Endodermal cell (in vitro differentiated cells): ENCODE measurements around the gene SRRM1. TPM values are rescaled to one million over a fixed set of nuclear protein-coding genes. Genes with fewer than 3 reads are reported as not detected.

Source experiments
- DNase-seq: peaks from one replicate; pipeline ENCODE4 v3.0.0-alpha.2; 2017
- H3K27ac ChIP-seq: 2 replicates; pipeline ENCODE4 v1.5.1; 2013; ENCODE audit warnings: mild to moderate bottlenecking, low read depth, low read length, moderate library complexity
- H3K27me3 ChIP-seq: 2 replicates; pipeline ENCODE4 v1.6.1; 2013; ENCODE audit warnings: mild to moderate bottlenecking, low read length, moderate library complexity; ENCODE audit not compliant: insufficient read depth, control insufficient read depth, poor library complexity, severe bottlenecking
- H3K36me3 ChIP-seq: 2 replicates; pipeline ENCODE4 v1.7.0; 2013; ENCODE audit warnings: mild to moderate bottlenecking, low read length, moderate library complexity; ENCODE audit not compliant: control insufficient read depth, insufficient read depth
- H3K4me1 ChIP-seq: one replicate; pipeline ENCODE4 v1.7.0; 2013; ENCODE audit warnings: low read length; ENCODE audit not compliant: control insufficient read depth, insufficient read depth
- H3K4me3 ChIP-seq: 2 replicates; pipeline ENCODE4 v1.5.1; 2013; ENCODE audit warnings: mild to moderate bottlenecking, low read length, moderate library complexity
- H3K9ac ChIP-seq: 2 replicates; pipeline ENCODE4 v1.6.1; 2013; ENCODE audit warnings: mild to moderate bottlenecking, low read length, moderate library complexity; ENCODE audit not compliant: poor library complexity, severe bottlenecking; ENCODE audit errors: extremely low read depth
- H3K9me3 ChIP-seq: 2 replicates; pipeline ENCODE4 v1.6.1; 2013; ENCODE audit warnings: mild to moderate bottlenecking, low read length, moderate library complexity; ENCODE audit not compliant: control insufficient read depth
- H3K27ac Mint-ChIP-seq: 2 replicates; pipeline ENCODE4 v1.8.0; 2020; ENCODE audit warnings: mixed read lengths
- H3K27me3 Mint-ChIP-seq: 2 replicates; pipeline ENCODE4 v1.8.0; 2021; ENCODE audit warnings: mild to moderate bottlenecking, mixed read lengths; ENCODE audit not compliant: insufficient read depth
- H3K36me3 Mint-ChIP-seq: 2 replicates; pipeline ENCODE4 v1.8.0; 2020; ENCODE audit warnings: low read depth, mixed read lengths
- H3K4me1 Mint-ChIP-seq: 2 replicates; pipeline ENCODE4 v1.8.0; 2020; ENCODE audit warnings: mixed read lengths
- H3K4me3 Mint-ChIP-seq: 2 replicates; pipeline ENCODE4 v1.8.0; 2020; ENCODE audit warnings: mild to moderate bottlenecking, moderate library complexity, mixed read lengths
- H3K9me3 Mint-ChIP-seq: 2 replicates; pipeline ENCODE4 v1.8.0; 2020; ENCODE audit warnings: mild to moderate bottlenecking, mixed read lengths
- CTCF ChIP-seq: fragments of 200-600 bp; sonication (generic); conservative IDR thresholded peaks from 2 replicates; pipeline ENCODE4 v1.5.0; 2021; ENCODE audit warnings: antibody characterized with exemption, mild to moderate bottlenecking
- WGBS, 2 experiments: methylation state at CpG; one replicate each; pipeline versions ENCODE4 v1.1.5 to v1.1.7; 2013; ENCODE audit warnings: missing lambda C conversion rate in 2 of 2, mixed read lengths in 1 of 2; ENCODE audit not compliant: insufficient coverage in 1 of 2, insufficient read length in 1 of 2; 5-methylcytosine and 5-hydroxymethylcytosine counted together
- total RNA-seq, 2 donors: library from RNA; stranded (reverse); fragmentation: NEBNext Ultra II Directional in 1 of 2; extraction: Animal tissue kit (Norgen Biotek cat#: 25700) in 1 of 2; gene quantifications; 2 replicates in 1 of 2; 3 replicates in 1 of 2; pipeline ENCODE4 v1.2.1, GENCODE V29; 2021

Gene SRRM1
- total RNA-seq, 2 donors from 2014 or later: 233 to 293 TPM

- no peaks in the 10 kb centered on the region for H3K27me3 Mint-ChIP-seq
- peak overlapping the region; percentile 96 for H3K27ac Mint-ChIP-seq
- Histone ChIP-seq H3K4me3 (peak overlapping the region; percentile 93), H3K27me3 (no peaks in the 10 kb centered on the region), H3K9me3 (no peaks in the 10 kb centered on the region), H3K9ac (peak overlapping the region; percentile 84), H3K36me3 (peaks cover 41% of the 10 kb centered on the region), H3K27ac (no peak overlapping the region), H3K4me1 (no peaks in the 10 kb centered on the region)
- peaks cover 21% of the 10 kb centered on the region for H3K4me1 Mint-ChIP-seq
- peak overlapping the region; percentile 95 for H3K4me3 Mint-ChIP-seq
- 3% methylated on average over 7 to 9 of the region's 9 CpGs for WGBS, 2 experiments
- no peak for TF ChIP-seq CTCF
- no peaks in the 10 kb centered on the region for H3K9me3 Mint-ChIP-seq
- DNase-seq: peak; percentile 65
- H3K36me3 Mint-ChIP-seq: peaks cover 39% of the 10 kb centered on the region
Measured at GRCh38 chr1:24644100-24644384, 940 bp downstream of the SRRM1 start.

GRCh38 chr1:24648919-24649318 is 5.8 kb downstream of the SRRM1 start:
- Histone ChIP-seq H3K27ac (no peak overlapping the region), H3K9ac (no peak overlapping the region), H3K4me1 (no peaks in the 10 kb centered on the region), H3K9me3 (no peaks in the 10 kb centered on the region), H3K4me3 (no peak overlapping the region), H3K36me3 (peaks cover 84% of the 10 kb centered on the region), H3K27me3 (no peaks in the 10 kb centered on the region)
- no peak for DNase-seq
- no peaks in the 10 kb centered on the region for H3K27me3 Mint-ChIP-seq
- TF ChIP-seq CTCF: no peak
- H3K36me3 Mint-ChIP-seq: peaks cover 78% of the 10 kb centered on the region
- H3K4me1 Mint-ChIP-seq: peaks cover 13% of the 10 kb centered on the region
- H3K4me3 Mint-ChIP-seq: no peak overlapping the region
- 97% methylated on average over 3 to 5 of the region's 5 CpGs for WGBS, 2 experiments
- H3K27ac Mint-ChIP-seq: peak overlapping the region; percentile 69
- H3K9me3 Mint-ChIP-seq: no peaks in the 10 kb centered on the region

- DNase-seq: no peak
- Mint-ChIP-seq H3K9me3 (no peaks in the 10 kb centered on the region), H3K27me3 (no peaks in the 10 kb centered on the region), H3K4me3 (no peak overlapping the region), H3K4me1 (no peaks in the 10 kb centered on the region), H3K36me3 (peaks cover 90% of the 10 kb centered on the region), H3K27ac (no peak overlapping the region)
- Histone ChIP-seq H3K27ac (no peak overlapping the region), H3K4me1 (no peaks in the 10 kb centered on the region), H3K27me3 (no peaks in the 10 kb centered on the region), H3K9me3 (no peaks in the 10 kb centered on the region), H3K36me3 (peaks cover 95% of the 10 kb centered on the region), H3K4me3 (no peak overlapping the region), H3K9ac (no peak overlapping the region)
- WGBS, 2 experiments: 98 to 99% methylated on average over 11 to 13 of the region's 13 CpGs
- no peak for TF ChIP-seq CTCF
Measured at GRCh38 chr1:24652382-24652781, 9.3 kb downstream of the SRRM1 start.
